K562 (cell line): ENCODE data around the gene HRC. TPM values are rescaled to one million over a fixed set of nuclear protein-coding genes. Genes with fewer than 3 reads are reported as not detected.

Source experiments
- CBFA2T3 ChIP-seq: fragments of 450-650 bp; IDR thresholded peaks from 2 replicates; pipeline ENCODE4 v1.6.1; 2017
- CBFB ChIP-seq: sonication (generic); formaldehyde crosslinking; IDR thresholded peaks from 2 replicates; pipeline ENCODE4 v1.4.0; 2020; ENCODE audit warnings: mild to moderate bottlenecking, missing genetic modification reagents
- DACH1 ChIP-seq: fragments of 450-650 bp; IDR thresholded peaks from 2 replicates; pipeline ENCODE4 v1.6.1; 2018; ENCODE audit not compliant: partially characterized antibody
- DIDO1 ChIP-seq: fragments of 450-650 bp; IDR thresholded peaks from 2 replicates; pipeline ENCODE4 v1.6.1; 2016; ENCODE audit warnings: low read depth, missing biosample characterization, missing genetic modification characterization
- ESRRA ChIP-seq: fragments of 450-650 bp; IDR thresholded peaks from 2 replicates; pipeline ENCODE4 v1.6.1; 2014; ENCODE audit warnings: low read depth, mild to moderate bottlenecking, moderate library complexity, borderline replicate concordance
- HBP1 ChIP-seq: fragments of 450-650 bp; formaldehyde crosslinking; IDR thresholded peaks from 2 replicates; pipeline ENCODE4 v1.4.0; 2022; ENCODE audit warnings: missing genetic modification characterization
- HDAC3 ChIP-seq: fragments of 450-650 bp; IDR thresholded peaks from 2 replicates; pipeline ENCODE4 v1.6.1; 2018; ENCODE audit warnings: borderline replicate concordance, mild to moderate bottlenecking, moderate library complexity; ENCODE audit not compliant: partially characterized antibody
- HDAC6 ChIP-seq: IDR thresholded peaks from 2 replicates; pipeline ENCODE4 v1.6.1; 2012; ENCODE audit warnings: low read depth, mild to moderate bottlenecking, control low read depth, inconsistent platforms, low read length, moderate library complexity
- HEY1 ChIP-seq: fragments of 250-450 bp; sonication (Bioruptor Pico); IDR thresholded peaks from 2 replicates; pipeline ENCODE4 v1.5.0; 2020; ENCODE audit warnings: mild to moderate bottlenecking, moderate library complexity, borderline replicate concordance
- MAFG ChIP-seq: fragments of 450-650 bp; conservative IDR thresholded peaks from 2 replicates; pipeline ENCODE4 v1.6.1; 2016; ENCODE audit warnings: missing genetic modification characterization, missing compliant biosample characterization
- MYC ChIP-seq, 2 experiments: fragments of 250-450 bp in 1 of 2; sonication (Bioruptor Pico) in 1 of 2; IDR thresholded peaks; 2 replicates each; pipeline versions ENCODE4 v1.5.1 to v1.6.1; 2012 to 2021; ENCODE audit warnings: low read depth in 2 of 2, borderline replicate concordance in 1 of 2, improper control_type of control experiment in 1 of 2, low read length in 1 of 2, mild to moderate bottlenecking in 1 of 2, moderate library complexity in 1 of 2
- NFIC ChIP-seq: fragments of 450-650 bp; IDR thresholded peaks from 2 replicates; pipeline ENCODE4 v1.6.1; 2017; ENCODE audit warnings: mild to moderate bottlenecking, inconsistent platforms
- SAP30 ChIP-seq: fragments of 200-600 bp; sonication (generic); IDR thresholded peaks from 2 replicates; pipeline ENCODE4 v1.6.1; 2012; ENCODE audit warnings: borderline replicate concordance, low read depth, mild to moderate bottlenecking, moderate library complexity, low read length, control low read depth, inconsistent platforms; ENCODE audit not compliant: insufficient read depth, poor library complexity, severe bottlenecking
- SLC30A9 ChIP-seq: fragments of 250-450 bp; sonication (Bioruptor Pico); IDR thresholded peaks from 2 replicates; pipeline ENCODE4 v1.8.0; 2022; ENCODE audit warnings: mild to moderate bottlenecking, moderate library complexity
- SNIP1 ChIP-seq: fragments of 450-650 bp; IDR thresholded peaks from 2 replicates; pipeline ENCODE4 v1.7.1; 2017; ENCODE audit warnings: low read depth, mild to moderate bottlenecking
- TCF15 ChIP-seq: fragments of 250-450 bp; sonication (Bioruptor Pico); IDR thresholded peaks from 2 replicates; pipeline ENCODE4 v1.8.0; 2022; ENCODE audit warnings: moderate library complexity, mild to moderate bottlenecking, inconsistent platforms
- TCF3 ChIP-seq: sonication (generic); formaldehyde crosslinking; IDR thresholded peaks from 2 replicates; pipeline ENCODE4 v1.4.0; 2020; ENCODE audit warnings: mild to moderate bottlenecking, missing genetic modification reagents
- TCF7L2 ChIP-seq: fragments of 150-350 bp; IDR thresholded peaks from 2 replicates; pipeline ENCODE4 v1.6.1; 2016; ENCODE audit warnings: low read depth, mild to moderate bottlenecking, low read length, moderate library complexity
- UBTF ChIP-seq, 2 experiments: IDR thresholded peaks; 2 replicates each; pipeline ENCODE4 v1.6.1; 2012; ENCODE audit warnings: improper control_type of control experiment in 2 of 2, low read depth in 2 of 2, low read length in 2 of 2, borderline replicate concordance in 1 of 2
- ZBTB17 ChIP-seq: fragments of 450-650 bp; formaldehyde crosslinking; IDR thresholded peaks from 2 replicates; pipeline ENCODE4 v1.4.0; 2020; ENCODE audit warnings: mild to moderate bottlenecking
- ZC3H11A ChIP-seq: IDR thresholded peaks from 2 replicates; pipeline ENCODE4 v1.6.1; 2012; ENCODE audit warnings: low read depth, low read length, improper control_type of control experiment
- ZFPM2 ChIP-seq: fragments of 250-450 bp; sonication (Bioruptor Pico); IDR thresholded peaks from 2 replicates; pipeline ENCODE4 v1.5.1; 2022; ENCODE audit warnings: mild to moderate bottlenecking
- ZNF76 ChIP-seq: fragments of 250-450 bp; sonication (Bioruptor Pico); IDR thresholded peaks from 2 replicates; pipeline ENCODE4 v1.4.0; 2020; ENCODE audit warnings: mild to moderate bottlenecking, moderate library complexity, borderline replicate concordance
- polyA plus RNA-seq, 8 experiments: library from polyadenylated mRNA; depleted of rRNA in 4 of 8; stranded (reverse) in 5 of 8; unstranded in 3 of 8; fragments of >200 nt; fragmentation: Nextera tagmentation in 2 of 8; fragmentation: Illumina TruSeq in 1 of 8; extraction: Ambion mirVana in 2 of 8; extraction: Trizol in 1 of 8; gene quantifications; 2 replicates each; pipeline versions ENCODE4 v1.2.1 to v1.2.3, GENCODE V29; 2011 to 2014; ENCODE audit warnings: inconsistent platforms in 1 of 8, missing spikeins in 1 of 8
- total RNA-seq, 7 experiments: library from RNA; depleted of rRNA in 6 of 7; stranded (reverse); fragments of >200 nt in 6 of 7; fragmentation: Illumina TruSeq in 2 of 7; extraction: Trizol in 2 of 7; gene quantifications; 2 replicates each; pipeline versions ENCODE4 v1.2.1 to v1.2.3, GENCODE V29; 2011 to 2021; ENCODE audit warnings: low replicate concordance in 1 of 7

HRC gene
- total and polyA plus RNA-seq, 9 of the 15 experiments (the other 6 are each of a cell fraction or from before 2014, with no cell fraction given) = 0.66 to 18.7 (median 13.1) TPM

GRCh38 chr19:49151267-49152118 is 3.7 kb downstream of the HRC start (continued):
- TF ChIP-seq HBP1 (CRISPR knock-in tag) (no peak), ZBTB17 (no peak), HEY1 (CRISPR knock-in tag) (no peak), ZNF76 (CRISPR knock-in tag) (no peak), DIDO1 (tag) (no peak), DACH1 (peak; percentile 19), TCF7L2 (peak; percentile 59; the same call in 1 of the 2 replicates), ZFPM2 (CRISPR knock-in tag) (no peak), CBFA2T3 (no peak), MYC (IDR thresholded peaks at IDR 0.05; ENCODE audit: low read depth, low read length) (peak; percentile 96), MYC (CRISPR knock-in tag; IDR thresholded peaks at IDR 0.05; ENCODE audit: borderline replicate concordance, low read depth) (no peak), UBTF (IDR thresholded peaks at IDR 0.05; ENCODE audit: borderline replicate concordance in 1 of 2, low read depth in 2 of 2, low read length in 2 of 2) (peak in 1 of 2 experiments; percentile 22; a peak in 1 of 4 replicates), SAP30 (peak; percentile 83), HDAC6 (no peak), SLC30A9 (no peak), HDAC3 (no peak), NFIC (no peak), MAFG (tag) (no peak), SNIP1 (no peak), TCF3 (CRISPR knock-in tag) (peak; percentile 25; the same call in 1 of the 2 replicates), ZC3H11A (no peak), TCF15 (CRISPR knock-in tag) (no peak), CBFB (CRISPR knock-in tag) (no peak), ESRRA (peak; percentile 28; the same call in 1 of the 2 replicates)
